Fibroblast of skin of back (primary cell): Measurements from ENCODE around the gene TBRG4.
"Not testable (repeated sequence)": the region's sequence is repeated elsewhere in the genome, so short reads cannot be mapped to it uniquely, and the experiment has no call there.

Experiments
- DNase-seq: peaks from one replicate; pipeline ENCODE4 v3.0.0-alpha.2; 2013

Gene TBRG4

GRCh38 chr7:45116048-45116447 is 4.6 kb upstream of the TBRG4 start:
- DNase-seq = no peak

- DNase-seq = no peak
Observed at GRCh38 chr7:45114926-45115325, 3.4 kb upstream of the TBRG4 start.

GRCh38 chr7:45114257-45114656 is 2.8 kb upstream of the TBRG4 start:
- DNase-seq = not testable (repeated sequence)

GRCh38 chr7:45112648-45113047 is 1.2 kb upstream of the TBRG4 start:
- DNase-seq = peak; percentile 7

GRCh38 chr7:45108863-45109262 is 2.6 kb downstream of the TBRG4 start:
- DNase-seq = no peak

- no peak for DNase-seq
Observed at GRCh38 chr7:45107356-45107755, 4.1 kb downstream of the TBRG4 start.

- DNase-seq = no peak
Observed at GRCh38 chr7:45106820-45107219, 4.7 kb downstream of the TBRG4 start.

- DNase-seq = no peak
Observed at GRCh38 chr7:45105588-45106188, 5.8 kb downstream of the TBRG4 start.

- DNase-seq = no peak
Observed at GRCh38 chr7:45104844-45105587, 6.5 kb downstream of the TBRG4 start.

- DNase-seq = no peak
Observed at GRCh38 chr7:45103958-45104843, 7.3 kb downstream of the TBRG4 start.

GRCh38 chr7:45102785-45103712 is 8.4 kb downstream of the TBRG4 start:
- no peak for DNase-seq

GRCh38 chr7:45101748-45102147 is 9.7 kb downstream of the TBRG4 start:
- DNase-seq = no peak

GRCh38 chr7:45100761-45101480 is 10.6 kb downstream of the TBRG4 start:
- no peak for DNase-seq

- DNase-seq = no peak
Observed at GRCh38 chr7:45099891-45100760, 11.4 kb downstream of the TBRG4 start.

- no peak for DNase-seq
Observed at GRCh38 chr7:45098983-45099839, 12.3 kb downstream of the TBRG4 start.

- no peak for DNase-seq
Observed at GRCh38 chr7:45092931-45093235, 18.6 kb downstream of the TBRG4 start.

- no peak for DNase-seq
Observed at GRCh38 chr7:45092100-45092930, 19.2 kb downstream of the TBRG4 start.

GRCh38 chr7:45089341-45089891 is 22.1 kb downstream of the TBRG4 start:
- DNase-seq = no peak
